Pancreas (tissue), 10 donors: ENCODE measurements around the gene LTB. TPM values are rescaled to one million over a fixed set of nuclear protein-coding genes. Genes with fewer than 3 reads are reported as not detected.

Experiments
- ATAC-seq, 4 donors: fragments of 200-7000 bp; cut with Tn5 transposase; one replicate each; pipeline versions ENCODE4 v1.8.0 to v1.9.1; 2020; ENCODE audit warnings: mild to moderate bottlenecking in 4 of 4, moderate library complexity in 4 of 4
- DNase-seq, 6 donors: peaks; one replicate each; pipeline ENCODE4 v3.0.0-alpha.2; 2020
- FAIRE-seq: peaks from 2 replicates; lab custom pipeline; 2012; peaks lifted over from hg19 to GRCh38; lab: Jason Lieb, UNC
- H3K27ac ChIP-seq, 4 donors: fragments of 200-600 bp; sonication (generic); 1 replicate in 3 of 4; 2 replicates in 1 of 4; pipeline versions ENCODE4 v1.5.0 to v1.8.0; 2020
- H3K27me3 ChIP-seq, 4 donors: fragments of 200-600 bp; one replicate each; pipeline ENCODE4 v1.8.0; 2021
- H3K36me3 ChIP-seq, 3 donors: fragments of 200-600 bp; sonication (generic) in 1 of 3; one replicate each; pipeline versions ENCODE4 v1.5.0 to v1.8.0; 2020 to 2021
- H3K4me1 ChIP-seq, 3 donors: fragments of 200-600 bp; one replicate each; pipeline ENCODE4 v1.8.0; 2021
- H3K4me3 ChIP-seq, 4 donors: fragments of 200-600 bp; sonication (generic) in 2 of 4; one replicate each; pipeline versions ENCODE4 v1.5.0 to v1.8.0; 2020 to 2021
- H3K9me3 ChIP-seq, 4 donors: fragments of 200-600 bp; one replicate each; pipeline ENCODE4 v1.8.0; 2021
- CTCF ChIP-seq, 4 donors: fragments of 200-600 bp; sonication (generic) in 3 of 4; IDR thresholded peaks; one replicate each; pipeline versions ENCODE4 v1.5.0 to v1.8.0; 2021; ENCODE audit warnings: antibody characterized with exemption in 4 of 4
- WGBS, 2 donors: extraction: QIAGEN DNeasy Blood & Tissue Kit; methylation state at CpG; one replicate each; pipeline ENCODE4 v1.1.7; 2013; 5-methylcytosine and 5-hydroxymethylcytosine counted together
- intact Hi-C, 3 donors: fragments of 100-400 bp; cut with DNase I; formaldehyde crosslinking; loops; one replicate each; pipeline versions ENCODE4 v1.11.1 to v1.14.2; 2022
- polyA plus RNA-seq, 2 donors: library from polyadenylated mRNA; stranded (reverse); fragments of 200-250 nt; gene quantifications; one replicate each; pipeline ENCODE4 v1.2.3, GENCODE V29; 2013
- total RNA-seq, 6 donors: library from RNA; stranded (reverse); fragmentation: NEBNext Ultra II Directional in 4 of 6; extraction: Animal tissue kit (Norgen Biotek cat#: 25700) in 4 of 6; gene quantifications; one replicate each; pipeline versions ENCODE4 v1.2.1 to v1.2.4, GENCODE V29; 2021 to 2023
- donor health status: healthy with polysubstance abuse.
- donor health status: DM: no; HTN: no; CAD: no; lungs with moderate emphysema.
- donor health status: DM: no; HTN: no; CAD: no.
- donor health status: control.
- donor health status: control.
- donor health status: Bipolar disorder and iron deficiency.
- donor health status: DM: yes; HTN: yes; CAD: no.
- donor health status: DM: no; HTN: no; CAD: no.
- donor health status: DM: no; HTN: no; CAD: no.
- donor health status: DM: yes; HTN: yes; CAD: no.

LTB gene
- total and polyA plus RNA-seq, 8 donors, result 0.71 to 19.4 (median 2.1) TPM

- peak within 1 kb of the TSS; percentile 78 to 96 (median 92) for H3K27ac ChIP-seq
- no peaks in the 10 kb centered on the region for H3K9me3 ChIP-seq
- peak; percentile 93 to 98 (median 96) for DNase-seq
- H3K36me3 ChIP-seq, result peaks cover 4 to 25% (median 12%) of the 10 kb centered on the region in 3 donors
- peak; percentile 85 to 94 (median 89) for ATAC-seq
- peaks cover 22 to 32% (median 22%) of the 10 kb centered on the region in 3 donors for H3K4me1 ChIP-seq
- peak within 1 kb of the TSS; percentile 51 to 67 (median 59) for H3K4me3 ChIP-seq
- FAIRE-seq, result no peak
- no peak for TF ChIP-seq CTCF (IDR thresholded peaks at IDR 0.05)
- intact Hi-C loops, result no loop called here
- 0% methylated on average over 43 of the region's 43 CpGs for WGBS, 2 donors
- H3K27me3 ChIP-seq, result no peaks in the 10 kb centered on the region
Measured at GRCh38 chr6:31541658-31542521, 40.3 kb downstream of the LTB start, which contains the start of gene DDX39B. TSS of gene DDX39B (minus strand) at chr6:31542003. CDS start at chr6:31540532, 1,471 bp downstream.

GRCh38 chr6:31541059-31541657 is 41.1 kb downstream of the LTB start:
- DNase-seq (peak in 3 of 6 donors; percentile 36 to 53 (median 43)), FAIRE-seq (no peak), ATAC-seq (peak in 3 of 4 donors; percentile 24 to 49 (median 37))
- H3K4me3 ChIP-seq, result peak overlapping the region; percentile 51 to 67 (median 59)
- no peaks in the 10 kb centered on the region for H3K27me3 ChIP-seq
- peaks cover 22 to 32% (median 22%) of the 10 kb centered on the region in 3 donors for H3K4me1 ChIP-seq
- peaks cover 5 to 32% (median 20%) of the 10 kb centered on the region in 3 donors for H3K36me3 ChIP-seq
- WGBS, 2 donors, result 0 to 1% methylated on average over 21 of the region's 21 CpGs
- intact Hi-C loops, result no loop called here
- no peaks in the 10 kb centered on the region for H3K9me3 ChIP-seq
- peak overlapping the region; percentile 78 to 96 (median 92) for H3K27ac ChIP-seq
- TF ChIP-seq CTCF (IDR thresholded peaks at IDR 0.05), result no peak

GRCh38 chr6:31540640-31541039 is 41.6 kb downstream of the LTB start:
- peak overlapping the region; percentile 51 to 67 (median 59) for H3K4me3 ChIP-seq
- H3K36me3 ChIP-seq, result peaks cover 7 to 37% (median 25%) of the 10 kb centered on the region in 3 donors
- H3K27me3 ChIP-seq, result no peaks in the 10 kb centered on the region
- H3K4me1 ChIP-seq, result peaks cover 22 to 32% (median 22%) of the 10 kb centered on the region in 3 donors
- intact Hi-C loops, result no loop called here
- ATAC-seq (no peak), DNase-seq (no peak), FAIRE-seq (no peak)
- TF ChIP-seq CTCF (IDR thresholded peaks at IDR 0.05), result no peak
- H3K27ac ChIP-seq, result peak overlapping the region in 2 of 4 donors; percentile 93 to 96
- 6 to 8% methylated on average over 4 of the region's 4 CpGs for WGBS, 2 donors
- no peaks in the 10 kb centered on the region for H3K9me3 ChIP-seq

- no peak overlapping the region for H3K27ac ChIP-seq
- no peaks in the 10 kb centered on the region for H3K27me3 ChIP-seq
- H3K9me3 ChIP-seq, result no peaks in the 10 kb centered on the region
- no peak for TF ChIP-seq CTCF (IDR thresholded peaks at IDR 0.05)
- 22 to 30% methylated on average over 6 of the region's 6 CpGs for WGBS, 2 donors
- ATAC-seq, result peak in 3 of 4 donors; percentile 24 to 51 (median 35)
- peak in 5 of 6 donors; percentile 55 to 77 (median 63) for DNase-seq
- peaks cover 17 to 54% (median 41%) of the 10 kb centered on the region in 3 donors for H3K36me3 ChIP-seq
- H3K4me3 ChIP-seq, result peak overlapping the region in 2 of 4 donors; percentile 9 to 63
- intact Hi-C loops, result no loop called here
- FAIRE-seq, result no peak
- peaks cover 22 to 32% (median 22%) of the 10 kb centered on the region in 3 donors for H3K4me1 ChIP-seq
Measured at GRCh38 chr6:31538805-31539400, 43.3 kb downstream of the LTB start.
